ENCODE data around the gene PRKG1.
"Not testable (repeated sequence)": the region's sequence is repeated elsewhere in the genome, so short reads cannot be mapped to it uniquely, and the experiment has no call there.

The PRKG1 gene

DNA sequence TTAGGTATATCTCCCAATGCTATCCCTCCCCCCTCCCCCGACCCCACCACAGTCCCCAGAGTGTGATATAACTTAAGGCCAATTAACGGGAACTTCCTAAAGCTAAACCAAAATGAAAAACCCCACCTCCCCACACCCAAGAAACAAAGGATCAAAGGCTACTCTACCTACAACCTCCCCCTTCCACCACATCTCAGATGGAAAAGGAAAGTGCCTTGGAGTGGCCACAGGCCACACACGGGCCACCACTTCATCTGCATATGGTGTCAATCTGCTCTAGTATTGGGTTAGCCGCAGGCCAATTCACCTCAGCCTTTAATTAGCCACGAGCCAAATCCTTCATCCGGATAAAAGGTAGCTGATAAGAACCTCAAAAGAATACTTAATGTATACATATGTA, 605.6 kb downstream of the PRKG1 start:
- no peak for DNase-seq

GRCh38 chr10:51683031-51683691, 608.9 kb downstream of the PRKG1 start:
- no peak for DNase-seq

- no peak for DNase-seq
These were observed 611.5 kb downstream of the PRKG1 start for GRCh38 chr10:51685768-51686167.

DNA sequence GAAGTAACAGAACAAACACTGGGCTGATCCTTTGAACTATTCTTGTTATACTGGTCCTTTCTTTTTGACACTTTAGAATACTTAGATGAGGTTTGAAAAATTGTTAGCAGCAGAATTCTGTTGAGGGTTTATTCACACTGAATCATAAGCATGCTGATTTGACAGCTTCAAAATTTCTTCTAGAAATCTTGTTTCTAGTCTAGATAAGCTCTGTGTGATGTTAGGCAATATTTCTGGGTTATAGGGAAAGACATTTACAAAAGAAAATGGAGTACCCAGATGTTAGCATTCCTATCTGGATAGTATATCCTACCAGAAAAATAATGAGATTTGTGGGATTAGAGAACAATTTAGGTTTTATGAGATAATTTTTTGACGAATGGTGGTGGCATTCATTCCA, 613.0 kb downstream of the PRKG1 start:
- no peak for DNase-seq

GRCh38 chr10:51688826-51689225, 614.5 kb downstream of the PRKG1 start:
- not testable (repeated sequence) for DNase-seq

DNA sequence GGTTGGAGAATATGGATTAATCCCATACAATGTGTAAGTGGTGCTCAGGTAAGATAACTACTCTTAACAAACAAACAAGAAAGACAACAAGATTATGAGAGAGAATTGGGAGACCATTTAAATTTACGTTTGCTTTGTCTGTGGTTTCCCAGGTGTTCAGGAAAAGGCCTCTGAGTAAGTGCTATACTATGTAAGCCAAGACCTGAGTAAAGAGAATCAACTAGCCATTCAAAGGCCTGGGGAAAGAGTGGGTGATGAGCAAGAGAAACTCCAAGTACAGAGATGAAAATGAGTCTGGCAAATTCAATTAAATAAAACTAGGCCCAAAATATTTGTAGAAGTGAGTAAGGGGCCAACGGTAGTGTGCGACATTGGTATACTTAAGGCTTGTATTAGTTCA, 615.2 kb downstream of the PRKG1 start:
- DNase-seq = no peak

- DNase-seq = no peak
These were observed 616.8 kb downstream of the PRKG1 start for GRCh38 chr10:51691135-51691534.

GRCh38 chr10:51694086-51694768, 619.9 kb downstream of the PRKG1 start:
- no peak for DNase-seq

- DNase-seq = no peak
These were observed 622.0 kb downstream of the PRKG1 start for GRCh38 chr10:51696251-51696650.

GRCh38 chr10:51698473-51699063, 624.3 kb downstream of the PRKG1 start:
- DNase-seq = no peak

DNA sequence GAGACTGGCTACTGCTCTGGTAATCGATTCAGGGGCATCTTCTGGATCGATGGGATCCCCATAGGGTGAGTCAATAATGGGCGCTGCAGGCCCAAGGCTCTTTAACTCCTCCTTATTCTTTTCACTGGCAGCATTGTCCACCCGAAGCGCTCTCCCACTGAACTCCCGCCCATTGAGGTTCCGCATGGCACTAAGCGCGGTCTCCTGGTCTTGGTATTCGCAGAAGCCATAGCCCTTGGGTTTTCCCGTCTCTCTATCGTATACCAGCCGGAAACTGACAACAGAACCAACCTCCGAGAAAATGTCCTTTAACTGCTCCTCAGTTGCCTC, 624.8 kb downstream of the PRKG1 start:
- no peak for DNase-seq

DNA sequence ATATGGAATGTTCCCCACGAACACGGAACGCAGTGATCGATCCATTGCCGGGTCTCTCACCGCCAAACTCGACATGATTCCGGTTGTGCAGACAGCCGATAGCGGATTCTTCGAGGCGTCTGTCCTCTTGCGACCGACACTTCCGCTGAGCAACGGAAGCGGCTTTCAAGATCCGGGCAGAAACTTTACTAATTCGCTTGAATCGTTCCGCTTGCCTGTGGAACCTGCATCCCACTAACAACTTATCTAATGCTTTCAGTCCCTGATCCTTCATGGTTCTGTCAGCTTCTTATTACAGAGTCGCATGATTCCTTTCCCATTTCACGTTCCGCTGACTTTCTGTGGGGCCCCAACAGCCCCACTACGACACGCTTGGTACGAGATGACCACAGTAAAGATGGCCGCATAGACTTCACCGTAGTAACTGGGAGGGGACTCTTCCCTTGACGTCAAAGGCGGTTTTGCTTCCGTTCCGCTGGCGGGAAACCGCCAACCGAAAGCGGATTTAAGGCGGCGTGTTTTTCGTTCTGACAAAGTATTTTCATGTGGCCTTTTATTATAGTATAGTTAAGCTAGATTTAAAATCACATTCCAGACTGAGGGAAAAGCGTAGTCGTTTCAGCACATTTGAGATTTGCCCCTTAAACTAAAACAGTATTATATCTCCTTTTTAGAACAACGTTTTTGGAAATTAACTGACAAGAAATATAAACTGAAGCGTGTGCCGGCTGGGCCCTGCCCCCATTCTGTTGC, 625.4 kb downstream of the PRKG1 start, which contains the start of gene CSTF2T:
CSTF2T (minus strand) TSS at position 121 of the 753 bp plus-strand sequence; CDS start at position 75, 46 bp downstream.
- peak; percentile 92 for DNase-seq

- no peak for DNase-seq
These were observed 626.0 kb downstream of the PRKG1 start for GRCh38 chr10:51700228-51700817.

- no peak for DNase-seq
These were observed 631.5 kb downstream of the PRKG1 start for GRCh38 chr10:51705774-51706173.

- no peak for DNase-seq
These were observed 631.9 kb downstream of the PRKG1 start for GRCh38 chr10:51706225-51706624.

DNA sequence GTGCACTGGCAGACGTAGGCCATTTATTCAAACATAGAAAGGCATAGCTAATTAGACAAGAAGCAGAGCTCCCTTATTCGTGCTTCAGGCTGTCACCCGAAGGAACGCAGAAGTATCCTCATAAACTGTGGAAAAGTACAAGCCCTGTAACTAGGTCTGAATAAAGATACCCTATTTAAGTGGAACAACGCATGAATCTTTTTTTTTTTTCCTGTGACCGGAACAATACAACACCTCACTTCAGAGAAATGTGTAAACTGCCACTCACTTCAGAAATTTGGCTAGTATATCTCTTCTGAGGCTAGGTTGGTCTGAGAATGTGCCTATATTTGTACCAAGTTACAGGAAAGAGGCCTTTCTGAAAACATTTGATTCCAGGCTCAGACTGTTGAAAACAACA, 633.1 kb downstream of the PRKG1 start:
- no peak for DNase-seq

DNA sequence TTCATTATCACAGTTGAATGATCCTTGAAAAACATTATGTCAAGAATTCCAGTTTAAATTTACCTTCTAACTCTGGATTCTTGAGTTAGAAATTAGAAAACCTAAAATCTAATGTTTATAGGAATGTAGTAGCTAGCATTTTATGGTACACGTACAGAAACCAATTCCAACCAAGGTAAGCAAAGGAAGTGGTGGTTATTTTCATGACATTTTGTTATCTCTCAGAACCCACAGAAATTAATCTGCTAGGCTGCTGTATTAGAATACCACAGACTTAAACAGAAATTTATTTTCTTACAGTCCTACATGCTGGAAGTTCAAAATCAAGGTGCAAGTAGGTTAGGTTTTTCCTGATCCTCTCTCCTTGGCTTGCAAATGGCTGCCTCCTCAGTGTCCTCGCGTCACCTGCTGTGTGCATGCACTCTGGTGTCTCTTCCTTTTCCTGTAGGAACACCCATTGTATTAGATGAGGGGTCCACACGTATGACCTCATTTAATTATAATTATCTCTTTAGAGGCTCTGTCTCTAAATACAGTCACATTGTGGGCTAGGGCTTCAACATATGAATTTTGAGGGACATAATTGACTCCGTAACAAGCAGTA, 633.6 kb downstream of the PRKG1 start:
- DNase-seq = no peak

DNA sequence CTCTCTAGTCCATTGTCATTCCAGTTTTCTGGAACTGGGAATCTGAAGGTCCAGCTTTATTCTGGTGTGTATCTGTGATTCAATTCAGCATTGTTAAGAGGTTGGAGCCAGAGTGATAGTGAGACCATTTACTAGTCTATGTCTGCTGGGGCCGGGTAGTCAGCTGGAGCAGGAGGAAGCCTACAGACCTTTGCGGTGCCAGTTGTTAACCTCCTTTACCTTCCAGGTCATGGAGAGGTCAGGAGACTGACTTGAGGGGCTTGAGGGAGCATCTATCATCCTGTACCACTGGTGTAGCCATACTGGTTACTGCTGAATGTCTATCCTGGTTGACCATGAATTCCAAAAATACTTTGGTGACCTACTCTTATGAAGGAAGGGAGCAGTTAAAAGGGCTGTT, 634.3 kb downstream of the PRKG1 start:
- no peak for DNase-seq

DNA sequence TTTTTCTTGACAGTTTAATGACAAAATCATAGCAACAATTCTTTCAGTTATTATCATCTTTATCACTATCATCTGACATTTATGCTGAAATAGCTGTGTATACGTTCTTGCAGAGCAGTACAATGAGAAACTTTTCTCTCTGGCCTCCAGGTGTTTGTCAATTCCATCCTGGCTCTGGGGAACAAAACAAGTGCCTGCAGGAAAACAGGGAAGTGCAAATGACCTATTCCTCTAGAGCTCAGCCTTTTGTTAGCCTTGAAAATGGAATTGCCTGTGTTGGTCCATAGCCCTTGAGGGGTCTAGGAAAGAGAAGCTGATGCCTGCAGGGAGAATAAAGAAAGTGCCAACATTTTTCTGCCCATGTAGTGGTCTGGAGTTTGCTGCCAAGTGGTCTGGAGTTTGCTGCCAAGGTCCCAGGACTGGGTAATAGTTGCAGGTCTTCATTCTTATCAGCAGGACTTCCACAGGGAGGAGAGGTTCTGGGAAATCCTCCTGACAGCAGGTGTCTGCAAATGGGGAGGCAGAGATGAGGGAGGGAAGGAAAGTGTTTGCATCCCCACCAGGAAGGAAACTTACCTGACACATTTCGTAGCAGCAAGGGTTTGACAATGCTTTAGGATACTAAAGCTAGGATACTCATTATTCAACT, 635.2 kb downstream of the PRKG1 start:
- DNase-seq = no peak

DNA sequence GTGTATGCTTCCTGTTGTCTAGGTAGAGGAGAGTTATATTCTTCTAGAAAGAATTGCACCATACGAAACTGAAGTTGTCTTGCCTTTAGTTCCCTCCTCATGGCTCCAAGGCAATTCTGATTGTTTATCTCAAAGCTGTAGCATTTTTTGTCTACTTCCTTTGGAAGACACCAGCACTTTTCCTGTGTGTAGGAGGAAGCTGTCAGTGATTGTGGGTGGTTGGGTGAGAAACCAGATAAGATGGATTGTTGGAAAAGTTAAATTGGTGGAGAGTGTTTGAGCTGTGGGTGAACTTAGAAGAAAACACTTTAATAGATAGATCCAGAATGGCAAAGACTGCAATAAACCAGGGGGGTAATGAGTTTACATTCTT, 637.2 kb downstream of the PRKG1 start:
- no peak for DNase-seq

GRCh38 chr10:51716981-51717380, 642.7 kb downstream of the PRKG1 start:
- DNase-seq = no peak

- DNase-seq = no peak
These were observed 644.6 kb downstream of the PRKG1 start for GRCh38 chr10:51718804-51719291.
